Right atrium auricular region (tissue), 2 donors: ENCODE measurements around the gene RPEL1. TPM values are rescaled to one million over a fixed set of nuclear protein-coding genes. Genes with fewer than 3 reads are reported as not detected.

Experiments used
- DNase-seq: peaks from one replicate; pipeline ENCODE4 v3.0.0-alpha.2; 2019; ENCODE audit warnings: low spot score
- H3K27ac ChIP-seq, 2 donors: fragments of 200-600 bp; sonication (generic); 1 replicate in 1 of 2; 2 replicates in 1 of 2; pipeline ENCODE4 v1.5.1; 2016 to 2019
- H3K27me3 ChIP-seq, 2 donors: fragments of 200-600 bp; sonication (generic); one replicate each; pipeline versions ENCODE4 v1.5.1 to v1.6.0; 2017 to 2019
- H3K36me3 ChIP-seq: fragments of 200-600 bp; sonication (generic); one replicate; pipeline ENCODE4 v1.5.1; 2016
- H3K4me1 ChIP-seq, 2 donors: fragments of 200-600 bp; sonication (generic); one replicate each; pipeline versions ENCODE4 v1.5.1 to v1.6.0; 2017 to 2019
- H3K4me3 ChIP-seq, 2 donors: fragments of 200-600 bp; sonication (generic); 1 replicate in 1 of 2; 2 replicates in 1 of 2; pipeline ENCODE4 v1.5.1; 2017 to 2019; ENCODE audit warnings: mild to moderate bottlenecking in 1 of 2, moderate library complexity in 1 of 2
- H3K9me3 ChIP-seq, 2 donors: fragments of 200-600 bp; sonication (generic); one replicate each; pipeline ENCODE4 v1.5.1; 2019
- CTCF ChIP-seq, 2 donors: fragments of 200-600 bp; sonication (generic); IDR thresholded peaks; one replicate each; pipeline ENCODE4 v1.5.1; 2019; ENCODE audit warnings: antibody characterized with exemption in 2 of 2
- total RNA-seq, 2 donors: library from RNA; depleted of rRNA; stranded (reverse); fragments of >200 nt; gene quantifications; one replicate each; pipeline ENCODE4 v1.1.0, GENCODE V29; 2016

RPEL1 gene
- total RNA-seq, 2 donors from 2014 or later: not detected

- no peaks in the 10 kb centered on the region for H3K36me3 ChIP-seq
- H3K4me3 ChIP-seq: no peak overlapping the region
- no peaks in the 10 kb centered on the region for H3K4me1 ChIP-seq
- H3K9me3 ChIP-seq: no peaks in the 10 kb centered on the region
- no peak for DNase-seq
- H3K27me3 ChIP-seq: no peaks in the 10 kb centered on the region
- H3K27ac ChIP-seq: no peak overlapping the region
- no peak for TF ChIP-seq CTCF (IDR thresholded peaks at IDR 0.05)
Measured at GRCh38 chr10:103291588-103291987, 45.9 kb downstream of the RPEL1 start.

DNA sequence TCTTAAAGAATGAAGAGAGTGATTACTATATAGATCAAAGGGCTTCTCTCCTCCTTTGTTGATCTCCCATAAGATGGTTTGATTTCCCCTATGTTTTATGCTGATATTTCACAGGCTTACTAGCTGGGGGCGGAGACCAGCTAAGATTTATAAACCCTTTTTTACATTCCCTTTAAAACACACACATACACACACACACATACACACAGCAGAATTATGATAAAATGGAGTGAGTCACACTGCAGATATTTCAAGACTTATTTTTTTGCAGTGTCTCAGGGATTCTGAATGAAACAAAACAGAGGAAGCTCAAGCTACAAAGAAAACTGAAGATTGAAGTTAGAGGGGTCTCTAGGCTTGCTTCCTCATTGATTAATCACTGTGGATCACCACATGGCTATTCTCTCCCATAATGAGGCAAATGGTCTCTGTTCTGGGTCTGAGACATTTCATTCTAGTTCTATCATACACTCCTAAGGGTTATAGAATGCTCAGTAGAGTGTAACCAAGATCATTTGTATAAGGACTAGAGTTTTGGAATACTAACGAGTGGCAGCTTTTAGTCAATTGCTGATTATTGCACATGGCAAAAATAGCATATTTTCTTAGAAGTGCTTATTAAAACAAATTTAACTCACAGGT is 49.8 kb downstream of the RPEL1 start:
- no peaks in the 10 kb centered on the region for H3K9me3 ChIP-seq
- H3K27me3 ChIP-seq: no peaks in the 10 kb centered on the region
- no peak for TF ChIP-seq CTCF (IDR thresholded peaks at IDR 0.05)

More for the DNA sequence above, 49.8 kb downstream of the RPEL1 start:
- Histone ChIP-seq H3K36me3 (no peaks in the 10 kb centered on the region), H3K27ac (no peak overlapping the region), H3K4me1 (no peaks in the 10 kb centered on the region), H3K4me3 (no peak overlapping the region)
- no peak for DNase-seq

Other genes starting within 250 kb of the RPEL1 start
- 10 to 100 TPM; 28.5 to 32.7 TPM for gene NT5C2, start 52.6 kb upstream of the RPEL1 start, total RNA-seq
- not detected for gene INA, start 31.3 kb downstream of the RPEL1 start, total RNA-seq
- 10 to 100 TPM in 1 of 2 donors, 1 to 10 TPM in 1; 4.5 to 10.4 TPM for gene PCGF6, start 105.3 kb downstream of the RPEL1 start, total RNA-seq
- gene TAF5, start 122.1 kb downstream of the RPEL1 start, total RNA-seq: 1 to 10 TPM; 2.0 to 2.2 TPM
- gene ATP5MK, start 150.6 kb downstream of the RPEL1 start, total RNA-seq: 1,000 to 10,000 TPM in 1 of 2 donors, 100 to 1,000 TPM in 1; 554 to 1,203 TPM
- 10 to 100 TPM in 1 of 2 donors, 1 to 10 TPM in 1; 7.2 to 11.2 TPM for gene PDCD11, start 150.7 kb downstream of the RPEL1 start, total RNA-seq
- 10 to 100 TPM; 23.8 to 57.7 TPM for gene CALHM2, start 206.5 kb downstream of the RPEL1 start, total RNA-seq
- gene CALHM1, start 213.0 kb downstream of the RPEL1 start, total RNA-seq: not detected
- not detected for gene CALHM3, start 233.4 kb downstream of the RPEL1 start, total RNA-seq
- gene NEURL1, start 247.8 kb downstream of the RPEL1 start, total RNA-seq: under 1 TPM in 1 of 2 donors, not detected in 1; 0.12 TPM